Stimulated activated naive CD4-positive, alpha-beta T cell (primary cell): Measurements from ENCODE around the gene RARA.

Experiments used
- DNase-seq, 6 experiments: peaks; one replicate each; lab custom pipeline; 2025; lab: John Stamatoyannopoulos, UW

RARA gene

DNA sequence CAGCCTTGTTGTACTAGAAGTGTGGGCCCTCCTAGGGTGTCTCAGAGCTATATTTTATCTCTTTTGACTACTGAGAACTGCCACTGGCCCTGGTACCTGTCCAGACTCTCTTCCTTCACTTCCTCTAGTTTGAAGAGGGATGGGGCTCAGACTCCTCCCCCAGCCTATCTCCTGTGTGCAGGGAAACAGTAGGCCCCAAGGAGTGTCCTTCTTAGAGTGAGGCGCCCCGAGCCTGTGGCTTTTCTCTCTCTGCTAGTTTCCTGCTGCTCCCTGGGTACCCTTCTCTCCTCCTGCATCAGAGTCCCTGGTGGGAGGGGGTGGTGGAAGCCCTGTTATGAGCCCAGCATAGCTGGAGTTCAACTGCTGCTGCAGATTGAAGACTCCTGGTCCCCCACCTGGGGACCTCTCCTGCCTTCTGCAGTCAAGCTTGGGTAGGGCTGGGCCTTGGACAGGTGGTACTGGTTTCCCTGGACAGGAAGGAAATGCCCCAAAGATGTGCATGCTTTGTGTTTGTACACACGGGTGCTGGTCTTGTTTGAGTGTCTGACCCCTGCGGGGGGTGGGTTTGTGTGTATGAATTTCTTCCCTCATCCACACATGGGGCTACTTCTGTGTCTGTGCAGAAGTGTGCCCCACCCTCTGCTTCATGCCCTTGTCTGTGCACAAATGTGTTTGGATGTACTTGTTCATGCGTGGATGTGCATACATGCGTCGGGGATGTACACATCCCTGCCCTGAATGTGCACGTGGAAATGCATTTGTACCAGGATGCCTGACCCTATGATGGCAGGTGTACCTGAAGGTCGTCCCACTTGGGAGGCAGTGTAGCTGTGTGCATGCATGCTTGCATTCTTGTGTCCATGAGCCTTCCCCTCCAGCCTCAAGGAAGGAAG, 6.9 kb downstream of the RARA start:
- DNase-seq: no peak

GRCh38 chr17:40316571-40317344, 7.8 kb downstream of the RARA start:
- DNase-seq: no peak

GRCh38 chr17:40317345-40317873, 8.4 kb downstream of the RARA start:
- DNase-seq: peak in 4 of 6 experiments; percentile 12 to 55 (median 40)

DNA sequence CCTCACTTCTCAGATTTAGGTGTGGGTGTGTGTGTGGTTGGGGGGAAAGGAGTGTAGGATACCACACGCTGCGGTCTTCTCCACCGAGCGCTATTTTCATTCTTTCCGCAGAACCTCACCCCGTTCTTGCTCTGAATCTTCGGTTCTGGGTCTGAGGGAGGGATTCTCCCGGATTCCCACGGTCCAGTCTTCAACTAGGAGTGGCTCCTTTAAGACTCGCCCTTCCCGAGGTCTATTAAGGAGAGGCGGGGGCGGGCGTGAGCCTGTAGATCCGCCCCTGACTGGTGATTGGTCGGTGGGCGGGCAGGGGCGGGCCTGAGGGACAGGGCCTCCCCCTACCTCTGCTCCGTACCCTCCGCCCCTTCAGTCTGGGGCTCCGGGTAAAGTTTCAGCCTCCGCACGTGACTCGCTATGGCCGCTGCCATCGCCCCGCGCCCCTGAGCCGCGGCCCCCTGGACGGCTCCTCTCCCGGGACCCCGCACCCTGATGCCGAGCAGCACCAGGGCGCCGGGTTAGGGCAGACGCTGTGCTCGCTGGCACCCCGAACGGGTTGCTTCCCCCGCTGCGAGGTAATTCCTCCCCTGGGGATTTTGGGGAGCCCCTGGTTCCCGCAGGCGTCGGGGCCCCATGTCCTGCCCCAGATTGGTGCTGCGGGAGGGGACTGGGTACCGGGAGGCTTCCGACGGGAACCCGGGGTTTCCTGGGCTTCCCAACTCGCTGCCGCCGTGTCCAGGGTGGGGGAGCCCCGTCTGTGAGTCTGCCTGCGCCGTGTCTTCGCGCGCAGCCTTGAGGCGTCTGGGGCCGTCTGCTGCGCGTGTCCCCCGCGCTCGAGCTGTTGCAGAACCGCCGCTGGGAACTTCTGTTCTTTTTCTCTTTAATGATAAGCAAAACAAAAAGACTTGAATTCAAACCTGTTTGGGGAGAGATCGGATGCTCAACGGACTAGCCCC, 9.2 kb downstream of the RARA start:
- peak; percentile 84 to 91 (median 88) for DNase-seq

- peak in 3 of 6 experiments; percentile 42 to 49 (median 49) for DNase-seq
Observed at GRCh38 chr17:40318830-40319391, 9.9 kb downstream of the RARA start.

- peak; percentile 49 to 81 (median 66) for DNase-seq
Observed at GRCh38 chr17:40319651-40320540, 10.9 kb downstream of the RARA start.

GRCh38 chr17:40320756-40321523, 12.0 kb downstream of the RARA start:
- DNase-seq: peak in 5 of 6 experiments; percentile 27 to 57 (median 42)

GRCh38 chr17:40321524-40321929, 12.5 kb downstream of the RARA start:
- DNase-seq: peak in 1 of 6 experiments; percentile 52

GRCh38 chr17:40321961-40322357, 13.0 kb downstream of the RARA start:
- peak in 3 of 6 experiments; percentile 56 to 79 (median 77) for DNase-seq

DNA sequence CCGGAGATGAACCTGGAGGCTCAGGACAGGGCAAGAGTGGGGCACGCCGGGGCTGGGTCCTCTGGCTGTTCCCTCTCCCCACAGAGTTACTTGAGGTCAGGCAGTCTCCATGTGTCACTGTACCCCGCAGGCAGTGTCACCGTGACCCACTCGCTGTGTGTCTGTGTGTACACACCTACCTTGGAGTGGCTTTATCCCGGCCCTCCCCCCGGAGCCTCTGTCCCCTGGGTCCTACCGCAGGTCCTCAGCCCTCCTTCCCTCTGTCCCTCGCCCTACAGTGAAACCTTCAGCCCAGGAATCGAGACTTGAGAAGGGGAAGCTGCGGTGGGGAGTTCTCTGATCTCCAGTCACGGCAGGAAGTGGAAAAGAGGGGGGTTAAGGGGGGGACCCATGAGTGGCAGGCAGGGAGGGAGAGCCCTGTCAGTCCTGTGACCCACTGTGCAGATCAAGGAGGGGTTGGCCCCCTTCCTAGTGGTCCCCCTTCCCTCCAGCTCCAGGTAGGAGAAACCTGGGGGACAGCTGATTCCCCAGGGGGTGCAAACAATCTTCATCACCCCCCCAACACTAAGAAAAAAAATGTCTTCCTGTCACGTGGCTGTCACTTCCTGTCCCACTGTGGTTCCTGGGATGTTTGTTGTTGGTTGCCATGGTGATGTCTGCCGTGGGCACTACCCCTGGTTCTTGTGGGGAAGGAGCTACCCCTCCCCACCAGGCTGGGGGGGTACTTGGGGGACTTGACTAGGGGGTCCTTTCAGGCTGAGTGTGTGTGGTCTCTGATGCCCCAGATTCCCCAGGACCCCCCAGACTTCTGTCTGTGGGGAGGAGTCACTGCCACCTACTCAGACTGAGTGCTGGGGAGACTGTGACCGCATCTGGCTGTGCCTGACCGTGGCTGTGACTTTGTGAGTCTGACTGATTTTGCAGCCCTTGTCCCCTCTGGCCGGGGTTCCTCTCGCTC, 13.7 kb downstream of the RARA start:
- peak; percentile 87 to 99 (median 96) for DNase-seq

DNA sequence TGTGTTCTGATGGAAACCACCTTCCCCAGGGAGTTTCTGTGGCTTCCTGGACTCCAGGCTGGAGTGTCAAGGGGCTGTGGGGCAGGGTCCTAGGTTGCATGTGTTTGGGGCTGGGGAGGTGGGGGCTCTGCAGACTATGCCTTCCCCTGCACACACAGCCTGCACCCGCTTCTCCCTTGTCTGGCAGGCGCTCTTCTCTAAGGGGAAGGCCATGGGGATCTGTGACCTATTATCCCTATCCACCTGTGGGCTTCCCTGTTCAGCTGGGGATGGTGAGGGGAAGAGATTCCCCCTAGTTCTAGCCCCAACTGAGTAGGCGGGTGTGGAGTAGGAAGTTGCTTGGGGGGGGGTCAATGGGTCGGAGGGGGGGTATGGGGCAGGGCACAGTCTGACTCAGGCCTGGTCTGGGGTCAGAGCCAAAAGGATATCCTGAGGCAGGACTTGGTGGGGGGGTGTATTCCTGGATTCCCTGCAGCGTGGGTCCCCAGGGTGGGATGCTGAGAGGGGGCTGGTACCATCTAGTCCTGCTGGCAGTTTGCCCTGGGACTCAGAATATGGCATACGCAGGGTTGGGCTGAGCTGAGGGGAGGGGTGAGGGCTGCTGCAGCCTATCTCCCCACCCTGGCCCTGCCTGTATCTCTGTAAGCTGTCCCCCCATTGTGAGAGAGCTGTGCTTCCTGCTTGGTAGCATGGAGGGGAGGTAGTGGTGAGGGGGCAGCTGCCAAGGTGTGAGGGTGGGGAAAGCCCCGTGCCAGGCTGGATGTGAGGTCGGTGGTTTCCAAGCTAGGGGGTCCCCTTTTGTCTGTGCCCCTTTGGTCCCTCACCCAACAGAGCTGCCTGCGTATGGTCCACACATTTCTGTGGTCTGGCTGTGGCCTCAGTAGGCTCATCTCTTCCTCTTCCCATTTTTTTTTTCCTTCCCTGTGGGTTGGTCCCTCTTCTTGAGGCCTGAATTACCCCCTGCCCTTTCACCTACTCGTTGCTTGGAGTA, 14.7 kb downstream of the RARA start:
- DNase-seq: peak; percentile 38 to 88 (median 60)

DNA sequence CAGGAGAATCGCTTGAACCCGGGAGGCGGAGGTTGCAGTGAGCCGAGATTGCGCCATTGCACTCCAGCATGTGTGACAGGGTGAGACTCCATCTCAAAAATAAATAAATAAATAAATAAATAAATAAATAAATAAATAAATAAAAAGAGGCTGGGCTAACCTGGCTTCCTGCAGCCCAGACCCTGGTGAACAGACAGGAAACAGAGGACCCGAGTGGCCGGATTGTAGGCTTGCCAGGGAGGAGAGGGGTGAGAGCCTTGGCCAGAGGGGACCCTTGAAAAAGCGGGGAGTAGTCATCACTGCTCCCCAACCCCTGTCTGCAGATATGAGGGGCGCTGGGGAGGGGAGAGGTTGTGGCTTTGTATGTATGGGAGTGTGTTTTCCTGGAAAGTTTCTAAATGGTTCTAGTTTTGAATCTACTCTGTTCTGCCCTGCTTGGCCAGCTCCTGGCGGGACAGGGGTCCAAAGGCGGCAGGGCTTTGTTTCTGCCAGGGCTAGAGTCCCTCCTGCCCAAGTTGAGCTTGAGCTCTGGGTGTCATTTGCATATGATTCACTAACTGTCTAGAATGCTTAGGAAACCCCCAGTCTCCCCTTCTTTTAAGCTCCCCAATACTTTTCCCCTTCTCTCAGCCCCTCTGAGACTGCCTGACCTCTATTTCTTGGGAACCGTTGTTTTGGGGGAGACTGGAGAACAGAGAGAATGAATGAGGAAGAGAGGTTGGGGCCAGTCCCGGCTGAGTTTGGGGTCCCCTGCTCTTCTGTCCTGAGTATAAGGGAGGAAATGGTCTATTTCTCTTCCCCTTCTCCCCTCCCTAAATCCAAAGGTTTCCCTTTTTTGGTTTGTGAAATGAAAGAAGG, 16.4 kb downstream of the RARA start:
- DNase-seq: peak in 2 of 6 experiments; percentile 26 to 49

- DNase-seq: peak; percentile 44 to 67 (median 60)
Observed at GRCh38 chr17:40326014-40326831, 17.2 kb downstream of the RARA start.

GRCh38 chr17:40326832-40327199, 17.8 kb downstream of the RARA start:
- DNase-seq: no peak

DNA sequence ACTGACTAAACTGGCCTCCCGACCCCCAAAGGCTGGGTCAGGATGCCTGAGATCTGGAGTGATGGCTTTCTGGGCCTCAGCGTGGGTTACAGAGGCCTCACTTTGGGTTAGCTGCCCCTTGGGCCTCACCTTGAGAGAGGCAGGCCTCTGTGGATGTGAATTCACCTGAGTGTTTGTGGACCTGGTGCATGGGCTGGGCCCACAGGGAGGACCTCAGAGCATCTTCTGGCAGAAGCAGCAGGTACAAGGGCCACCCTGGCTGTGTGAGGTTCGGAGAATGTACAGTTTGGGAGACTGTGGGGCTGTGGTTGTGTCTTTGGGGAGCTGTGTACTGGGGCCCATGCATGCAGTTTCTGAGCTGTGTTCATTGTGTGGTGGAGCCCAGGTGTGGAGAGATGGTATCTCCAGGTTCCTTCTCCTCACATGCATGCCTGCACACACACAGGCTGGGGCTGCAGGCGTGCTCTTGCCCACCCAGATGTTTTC, 18.3 kb downstream of the RARA start:
- no peak for DNase-seq
